ENCODE measurements around the gene YKT6.

YKT6 gene

GRCh38 chr7:44251881-44252280 is 51.1 kb downstream of the YKT6 start:
- Histone ChIP-seq H3K4me1 (ENCODE audit: control insufficient read depth, insufficient read depth, low read depth, low read length) (peaks cover 1% of the 10 kb centered on the region), H3K4me2 (ENCODE audit: low read length, poor library complexity, severe bottlenecking) (no peak overlapping the region), H3K36me3 (ENCODE audit: control insufficient read depth in 1 of 2, insufficient read depth in 2 of 2, low read depth in 1 of 2, low read length in 2 of 2) (no peaks in the 10 kb centered on the region), H2AFZ (ENCODE audit: low read depth, low read length) (no peak overlapping the region), H4K8ac (ENCODE audit: low read length) (no peak overlapping the region), H2BK12ac (ENCODE audit: low read length in 2 of 2) (no peak overlapping the region), H2AK5ac (ENCODE audit: low read length, severe bottlenecking) (no peak overlapping the region), H3K14ac (ENCODE audit: low read length in 2 of 2) (no peak overlapping the region), H2BK5ac (ENCODE audit: low read depth, low read length, poor library complexity, severe bottlenecking) (no peak overlapping the region), H2BK15ac (ENCODE audit: low read depth, poor library complexity, severe bottlenecking) (no peak overlapping the region), H3K27me3 (ENCODE audit: control insufficient read depth in 1 of 2, insufficient read depth in 1 of 2, low read length in 2 of 2) (no peaks in the 10 kb centered on the region), H3K9me3 (ENCODE audit: control insufficient read depth, low read length) (no peaks in the 10 kb centered on the region), H3K9ac (ENCODE audit: low read length) (no peak overlapping the region), H3K18ac (ENCODE audit: low read depth in 1 of 2, low read length in 2 of 2) (no peak overlapping the region), H3K23ac (ENCODE audit: low read length in 2 of 2) (no peak overlapping the region), H3K79me1 (replicated peaks; ENCODE audit: low read length, poor library complexity, severe bottlenecking) (no peaks in the 10 kb centered on the region), H3K4me3 (ENCODE audit: insufficient read depth in 1 of 2, low read depth in 1 of 2, low read length in 2 of 2) (no peak overlapping the region), H3K4ac (ENCODE audit: low read depth in 1 of 2, low read length in 2 of 2) (no peak overlapping the region), H3K27ac (ENCODE audit: low read length, poor library complexity, severe bottlenecking) (no peak overlapping the region), H2BK120ac (ENCODE audit: low read depth, low read length) (no peak overlapping the region), H4K91ac (ENCODE audit: low read length) (no peak overlapping the region)
- no peak for DNase-seq
- WGBS = 91% methylated on average over 11 of the region's 12 CpGs

DNA sequence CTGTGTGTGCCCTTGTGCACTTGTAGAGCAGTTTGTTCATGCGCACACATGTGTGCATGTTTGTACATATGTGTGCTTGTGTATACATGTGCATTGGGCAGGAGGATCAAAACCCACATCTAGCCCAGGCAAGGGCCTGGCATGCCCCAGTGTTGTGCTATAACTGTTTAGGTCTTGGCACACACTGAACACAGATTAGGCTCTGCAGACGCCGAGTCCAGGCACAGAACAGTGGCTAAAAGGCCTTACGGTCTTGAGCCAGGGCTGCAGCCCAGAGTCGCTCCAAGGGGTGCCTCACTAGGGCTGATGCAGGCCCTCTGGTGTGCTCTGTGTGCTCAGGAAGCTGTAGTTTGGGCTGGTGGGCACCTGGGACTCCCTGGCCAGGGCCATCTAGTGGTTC is 55.7 kb downstream of the YKT6 start:
- Histone ChIP-seq H3K4me1 (ENCODE audit: control insufficient read depth, insufficient read depth, low read depth, low read length) (peaks cover 23% of the 10 kb centered on the region), H2BK15ac (ENCODE audit: low read depth, poor library complexity, severe bottlenecking) (no peak overlapping the region), H3K27me3 (ENCODE audit: control insufficient read depth in 1 of 2, insufficient read depth in 1 of 2, low read length in 2 of 2) (no peaks in the 10 kb centered on the region), H3K79me1 (replicated peaks; ENCODE audit: low read length, poor library complexity, severe bottlenecking) (no peaks in the 10 kb centered on the region), H3K4me3 (ENCODE audit: insufficient read depth in 1 of 2, low read depth in 1 of 2, low read length in 2 of 2) (no peak overlapping the region), H2BK12ac (ENCODE audit: low read length in 2 of 2) (peak overlapping the region in 1 of 2 experiments; percentile 12), H2AK5ac (ENCODE audit: low read length, severe bottlenecking) (no peak overlapping the region), H3K27ac (ENCODE audit: low read length, poor library complexity, severe bottlenecking) (no peak overlapping the region), H3K14ac (ENCODE audit: low read length in 2 of 2) (no peak overlapping the region), H3K9me3 (ENCODE audit: control insufficient read depth, low read length) (no peaks in the 10 kb centered on the region), H4K91ac (ENCODE audit: low read length) (peak overlapping the region; percentile 21), H2BK120ac (ENCODE audit: low read depth, low read length) (no peak overlapping the region), H3K36me3 (ENCODE audit: control insufficient read depth in 1 of 2, insufficient read depth in 2 of 2, low read depth in 1 of 2, low read length in 2 of 2) (no peaks in the 10 kb centered on the region), H2AFZ (ENCODE audit: low read depth, low read length) (no peak overlapping the region), H3K9ac (ENCODE audit: low read length) (no peak overlapping the region), H2BK5ac (ENCODE audit: low read depth, low read length, poor library complexity, severe bottlenecking) (no peak overlapping the region), H3K18ac (ENCODE audit: low read depth in 1 of 2, low read length in 2 of 2) (no peak overlapping the region), H4K8ac (ENCODE audit: low read length) (no peak overlapping the region), H3K23ac (ENCODE audit: low read length in 2 of 2) (no peak overlapping the region), H3K4me2 (ENCODE audit: low read length, poor library complexity, severe bottlenecking) (no peak overlapping the region), H3K4ac (ENCODE audit: low read depth in 1 of 2, low read length in 2 of 2) (no peak overlapping the region)
- no peak for DNase-seq
- 76% methylated on average over 5 of the region's 5 CpGs for WGBS

- Histone ChIP-seq H2BK12ac (ENCODE audit: low read length in 2 of 2) (peak overlapping the region; percentile 78 to 88), H4K91ac (ENCODE audit: low read length) (peak overlapping the region; percentile 71), H3K4me1 (ENCODE audit: control insufficient read depth, insufficient read depth, low read depth, low read length) (peaks cover 23% of the 10 kb centered on the region), H3K27me3 (ENCODE audit: control insufficient read depth in 1 of 2, insufficient read depth in 1 of 2, low read length in 2 of 2) (peaks cover 0 to 3% of the 10 kb centered on the region in 2 experiments), H3K23ac (ENCODE audit: low read length in 2 of 2) (no peak overlapping the region), H3K4ac (ENCODE audit: low read depth in 1 of 2, low read length in 2 of 2) (peak overlapping the region; percentile 21 to 40), H3K4me3 (ENCODE audit: insufficient read depth in 1 of 2, low read depth in 1 of 2, low read length in 2 of 2) (no peak overlapping the region), H2BK5ac (ENCODE audit: low read depth, low read length, poor library complexity, severe bottlenecking) (no peak overlapping the region), H3K27ac (ENCODE audit: low read length, poor library complexity, severe bottlenecking) (no peak overlapping the region), H3K18ac (ENCODE audit: low read depth in 1 of 2, low read length in 2 of 2) (peak overlapping the region; percentile 65 to 87), H3K9ac (ENCODE audit: low read length) (peak overlapping the region; percentile 68), H3K4me2 (ENCODE audit: low read length, poor library complexity, severe bottlenecking) (no peak overlapping the region), H2BK120ac (ENCODE audit: low read depth, low read length) (peak overlapping the region; percentile 21), H3K14ac (ENCODE audit: low read length in 2 of 2) (no peak overlapping the region), H3K9me3 (ENCODE audit: control insufficient read depth, low read length) (no peaks in the 10 kb centered on the region), H2BK15ac (ENCODE audit: low read depth, poor library complexity, severe bottlenecking) (peak overlapping the region; percentile 93), H3K36me3 (ENCODE audit: control insufficient read depth in 1 of 2, insufficient read depth in 2 of 2, low read depth in 1 of 2, low read length in 2 of 2) (no peaks in the 10 kb centered on the region), H4K8ac (ENCODE audit: low read length) (peak overlapping the region; percentile 38), H2AK5ac (ENCODE audit: low read length, severe bottlenecking) (no peak overlapping the region), H3K79me1 (replicated peaks; ENCODE audit: low read length, poor library complexity, severe bottlenecking) (no peaks in the 10 kb centered on the region), H2AFZ (ENCODE audit: low read depth, low read length) (no peak overlapping the region)
- DNase-seq = no peak
- WGBS = 100% methylated on average over 3 of the region's 6 CpGs
Observed at GRCh38 chr7:44257213-44257612, 56.4 kb downstream of the YKT6 start.

DNA sequence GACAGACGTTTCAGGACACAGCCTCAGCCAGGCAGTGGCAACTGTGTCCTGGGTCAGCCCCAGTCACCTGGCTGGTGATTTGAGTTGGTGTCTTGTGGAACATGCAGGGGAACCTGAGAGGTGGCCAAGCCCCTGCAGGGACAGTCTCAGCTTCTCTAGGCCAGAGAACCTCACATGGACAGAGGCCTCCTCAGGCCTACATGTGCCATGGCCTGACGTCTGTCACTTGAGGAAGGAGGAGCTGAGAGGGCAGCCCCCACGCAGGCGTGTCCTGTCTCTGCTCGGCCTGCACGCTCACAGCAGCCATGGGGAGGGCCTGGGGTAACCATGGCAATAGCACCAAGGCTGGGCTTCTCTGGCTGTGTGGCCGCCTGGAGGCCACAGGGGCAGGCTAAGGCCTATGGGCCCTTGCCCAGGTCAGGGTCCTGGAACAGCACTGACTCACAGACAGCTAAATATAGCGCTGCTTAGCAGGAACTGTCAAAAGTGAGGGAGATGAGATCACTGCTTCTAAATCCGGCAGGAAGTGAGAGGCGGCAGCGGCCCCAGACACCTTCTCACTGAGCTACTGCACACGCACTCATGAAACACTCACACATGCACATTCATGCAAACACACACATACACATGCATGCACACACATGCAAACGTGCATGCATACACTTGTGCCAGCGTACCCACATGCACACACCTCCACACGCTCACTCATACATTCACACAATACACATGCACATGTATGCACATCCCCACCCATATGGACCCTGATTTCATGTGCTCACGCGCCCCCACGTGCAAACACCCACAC is 57.0 kb downstream of the YKT6 start:
- WGBS = 25% methylated on average over 18 of the region's 18 CpGs
- Histone ChIP-seq H3K36me3 (ENCODE audit: control insufficient read depth in 1 of 2, insufficient read depth in 2 of 2, low read depth in 1 of 2, low read length in 2 of 2) (no peaks in the 10 kb centered on the region), H3K14ac (ENCODE audit: low read length in 2 of 2) (peak overlapping the region in 1 of 2 experiments; percentile 46), H3K4me1 (ENCODE audit: control insufficient read depth, insufficient read depth, low read depth, low read length) (peaks cover 23% of the 10 kb centered on the region), H3K27me3 (ENCODE audit: control insufficient read depth in 1 of 2, insufficient read depth in 1 of 2, low read length in 2 of 2) (peaks cover under 1 to 3% of the 10 kb centered on the region in 2 experiments), H2AFZ (ENCODE audit: low read depth, low read length) (no peak overlapping the region), H4K91ac (ENCODE audit: low read length) (peak overlapping the region; percentile 79), H3K4me3 (ENCODE audit: insufficient read depth in 1 of 2, low read depth in 1 of 2, low read length in 2 of 2) (peak overlapping the region in 1 of 2 experiments; percentile 42), H2BK15ac (ENCODE audit: low read depth, poor library complexity, severe bottlenecking) (peak overlapping the region; percentile 93), H3K4ac (ENCODE audit: low read depth in 1 of 2, low read length in 2 of 2) (peak overlapping the region; percentile 21 to 40), H4K8ac (ENCODE audit: low read length) (peak overlapping the region; percentile 38), H3K9ac (ENCODE audit: low read length) (peak overlapping the region; percentile 68), H2BK5ac (ENCODE audit: low read depth, low read length, poor library complexity, severe bottlenecking) (no peak overlapping the region), H2BK12ac (ENCODE audit: low read length in 2 of 2) (peak overlapping the region; percentile 88 to 89), H2BK120ac (ENCODE audit: low read depth, low read length) (peak overlapping the region; percentile 21), H2AK5ac (ENCODE audit: low read length, severe bottlenecking) (no peak overlapping the region), H3K79me1 (replicated peaks; ENCODE audit: low read length, poor library complexity, severe bottlenecking) (no peaks in the 10 kb centered on the region), H3K27ac (ENCODE audit: low read length, poor library complexity, severe bottlenecking) (no peak overlapping the region), H3K18ac (ENCODE audit: low read depth in 1 of 2, low read length in 2 of 2) (peak overlapping the region; percentile 65 to 87), H3K4me2 (ENCODE audit: low read length, poor library complexity, severe bottlenecking) (no peak overlapping the region), H3K9me3 (ENCODE audit: control insufficient read depth, low read length) (no peaks in the 10 kb centered on the region), H3K23ac (ENCODE audit: low read length in 2 of 2) (no peak overlapping the region)
- DNase-seq = peak; percentile 95
